SK-N-MC (cell line): ENCODE results near the gene NBPF12.
"Not testable (repeated sequence)": the region's sequence is repeated elsewhere in the genome, so short reads cannot be mapped to it uniquely, and the experiment has no call there.

Experiments used
- DNase-seq: peaks from one replicate; pipeline ENCODE4 v3.0.0-alpha.2; 2011; ENCODE audit warnings: low read depth, low spot score
- H3K27ac ChIP-seq: fragments of 200-600 bp; sonication (generic); 2 replicates; pipeline ENCODE4 v1.5.1; 2016; ENCODE audit warnings: mixed run types
- H3K36me3 ChIP-seq: fragments of 200-600 bp; sonication (generic); 2 replicates; pipeline ENCODE4 v1.6.1; 2017; ENCODE audit warnings: antibody characterized with exemption, low read length, mixed read lengths; ENCODE audit not compliant: insufficient read depth
- H3K4me3 ChIP-seq: fragments of 200-600 bp; sonication (generic); 2 replicates; pipeline ENCODE4 v1.5.1; 2016
- H3K9ac ChIP-seq: fragments of 200-600 bp; sonication (generic); 2 replicates; pipeline ENCODE4 v1.8.0; 2017; ENCODE audit warnings: mixed run types, mixed read lengths; ENCODE audit not compliant: insufficient read length
- H3K9me3 ChIP-seq: fragments of 200-600 bp; sonication (generic); 2 replicates; pipeline ENCODE4 v1.6.1; 2017; ENCODE audit warnings: low read depth, mild to moderate bottlenecking, antibody characterized with exemption, low read length, moderate library complexity, mixed read lengths
- EZH2 ChIP-seq: fragments of 200-600 bp; sonication (generic); IDR thresholded peaks from one replicate; pipeline ENCODE4 v1.6.1; 2017; ENCODE audit warnings: antibody characterized with exemption
- FOXP2 ChIP-seq: optimal IDR thresholded peaks from 2 replicates; pipeline ENCODE3; 2011; ENCODE audit warnings: mild to moderate bottlenecking, moderate library complexity; ENCODE audit not compliant: insufficient read depth; ENCODE audit errors: extremely low read length, control extremely low read depth
- POLR2AphosphoS5 ChIP-seq: IDR thresholded peaks from 2 replicates; pipeline ENCODE4 v1.6.1; 2012; ENCODE audit warnings: mild to moderate bottlenecking, low read depth, low read length, borderline replicate concordance

NBPF12 gene

DNA sequence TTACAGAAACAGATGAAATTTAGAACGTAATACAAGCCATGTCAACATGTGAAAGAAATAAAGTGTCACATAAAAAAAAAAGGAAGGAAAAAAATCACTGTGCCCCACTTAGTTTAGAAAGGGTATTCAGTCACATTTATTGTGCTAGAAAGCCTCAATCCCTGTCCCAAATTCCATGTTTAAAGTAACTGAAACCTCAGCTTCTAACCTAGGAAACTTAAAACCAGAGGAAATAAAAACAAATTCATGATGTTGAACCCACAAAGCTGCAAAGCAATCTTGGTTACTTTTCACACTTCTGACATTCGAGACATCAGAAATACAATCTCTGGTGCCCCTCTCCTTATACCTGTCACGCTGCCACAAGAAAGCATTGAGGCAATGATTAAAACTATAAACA lies 101.8 kb downstream of the NBPF12 start:
- Histone ChIP-seq H3K4me3 (no peak overlapping the region), H3K9ac (no peak overlapping the region), H3K27ac (no peak overlapping the region), H3K36me3 (no peaks in the 10 kb centered on the region), H3K9me3 (no peaks in the 10 kb centered on the region)
- DNase-seq: no peak
- no peak for TF ChIP-seq POLR2AphosphoS5
- TF ChIP-seq EZH2: no peak
- TF ChIP-seq FOXP2: no peak

DNA sequence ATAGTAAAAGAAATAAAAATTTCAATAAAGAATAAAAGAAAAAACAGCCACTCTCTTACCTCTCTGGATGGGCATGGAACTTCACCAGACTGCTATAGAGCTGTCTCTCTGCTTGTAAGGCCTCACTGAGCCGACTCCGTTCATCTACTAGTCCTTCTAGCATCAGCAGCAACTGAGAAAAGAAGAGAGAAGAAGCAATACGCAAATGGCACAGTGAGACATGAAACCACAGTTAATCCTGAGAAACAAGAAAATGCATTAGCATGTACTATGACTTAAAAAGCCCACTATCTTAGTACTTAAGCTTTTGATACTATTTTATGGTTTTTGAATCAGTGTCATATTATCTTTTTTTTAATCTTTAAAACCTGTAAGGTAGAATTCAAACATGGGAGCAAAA lies 104.8 kb downstream of the NBPF12 start:
- H3K4me3 ChIP-seq, H3K27ac ChIP-seq, H3K9ac ChIP-seq, H3K9me3 ChIP-seq, DNase-seq, H3K36me3 ChIP-seq: not testable (repeated sequence)

DNA sequence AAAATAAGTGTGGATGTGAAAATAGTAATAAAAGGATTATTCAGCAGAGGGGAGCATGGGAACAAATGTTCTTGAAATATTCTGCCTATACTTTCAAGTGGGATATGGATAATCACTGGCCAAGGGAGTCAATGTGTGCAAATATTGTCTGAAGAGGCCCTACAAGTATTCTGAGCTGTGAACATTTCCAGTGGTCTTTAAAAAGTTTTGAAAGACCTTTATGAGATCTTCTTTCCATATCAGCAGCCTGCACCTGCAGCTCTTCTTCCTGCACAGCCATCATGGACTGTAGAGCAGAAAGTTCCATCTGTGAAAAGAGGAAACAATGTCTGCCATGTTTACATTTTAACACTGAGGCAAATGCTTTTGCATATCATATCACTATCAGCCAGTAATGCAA lies 106.4 kb downstream of the NBPF12 start:
- not testable (repeated sequence) for H3K27ac ChIP-seq, DNase-seq, H3K9ac ChIP-seq, H3K4me3 ChIP-seq, H3K9me3 ChIP-seq, H3K36me3 ChIP-seq
